NCI-H1417 treated with DMSO at 0.1 percent for 48 hours (cell line): ENCODE data around the gene CD109.

Experiments used
- DNase-seq: peaks from one replicate; lab custom pipeline; 2025; lab: John Stamatoyannopoulos, UW

The CD109 gene

DNA sequence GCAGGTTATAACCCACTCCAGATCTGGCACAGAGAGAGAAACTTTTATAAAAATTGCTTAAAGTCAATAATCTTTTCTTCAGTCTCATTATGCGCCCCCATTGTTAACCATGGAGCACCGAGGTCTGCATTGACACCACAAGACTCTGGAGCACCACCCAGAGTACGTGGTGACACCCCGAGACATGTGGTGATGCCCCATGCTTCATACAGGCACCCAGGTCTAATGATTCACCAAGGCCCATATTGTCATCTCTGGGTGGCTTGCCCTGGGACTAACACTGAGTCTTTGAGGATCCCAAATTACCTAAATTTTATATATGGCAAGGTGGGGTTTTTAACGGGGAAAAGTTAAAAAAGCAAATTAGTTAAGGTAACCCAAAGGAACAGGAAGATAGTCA is 31.1 kb downstream of the CD109 start:
- no peak for DNase-seq

DNA sequence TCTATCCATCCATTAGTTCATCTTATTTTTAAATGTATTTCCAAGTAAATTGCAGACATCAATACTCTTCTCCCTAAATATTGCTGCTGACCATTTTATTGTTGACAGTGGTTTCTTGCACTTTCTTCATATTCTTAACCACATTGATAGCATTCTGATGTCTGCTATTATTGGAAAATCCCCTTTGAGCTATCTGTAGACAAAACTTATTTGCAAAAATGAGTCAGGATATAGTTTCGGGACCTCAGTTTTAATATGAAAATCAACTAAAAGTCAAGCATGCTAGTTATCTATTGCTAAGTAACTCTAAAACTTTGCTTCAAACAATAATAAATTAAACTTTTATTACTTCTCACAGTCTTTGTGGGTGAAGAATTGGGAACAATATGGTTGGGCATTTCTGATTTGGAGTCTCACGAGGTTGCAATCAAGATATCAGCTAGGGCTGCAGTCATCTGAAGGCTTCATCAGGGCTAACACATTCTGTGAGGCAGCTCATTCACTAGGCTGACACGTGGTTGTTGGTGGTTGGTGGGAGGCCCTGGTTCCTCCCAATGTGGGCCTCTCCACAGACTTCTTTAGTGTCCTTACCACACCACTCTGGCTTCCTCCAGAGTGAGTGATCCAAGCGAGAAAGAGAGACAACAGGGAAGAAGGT is 32.7 kb downstream of the CD109 start:
- DNase-seq: no peak

DNA sequence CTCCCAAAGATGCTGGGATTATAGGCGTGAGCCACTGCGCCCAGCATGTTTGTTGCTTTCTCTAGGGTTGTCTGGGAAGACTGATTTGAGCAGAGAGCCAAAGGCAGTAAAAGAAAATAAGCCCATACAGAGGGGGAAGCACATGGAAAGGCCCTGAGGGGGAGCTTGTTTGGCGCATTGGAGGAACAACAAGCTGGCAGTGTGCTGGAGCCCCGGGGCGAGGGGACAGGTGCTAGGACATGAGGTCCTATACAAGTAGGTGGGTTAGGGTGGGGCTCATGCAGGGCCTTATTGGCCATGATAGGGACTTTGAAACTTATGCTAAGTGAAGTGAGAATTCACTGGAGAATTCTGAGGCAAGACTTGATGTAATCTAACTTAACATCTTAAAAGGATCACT is 35.3 kb downstream of the CD109 start:
- no peak for DNase-seq

DNA sequence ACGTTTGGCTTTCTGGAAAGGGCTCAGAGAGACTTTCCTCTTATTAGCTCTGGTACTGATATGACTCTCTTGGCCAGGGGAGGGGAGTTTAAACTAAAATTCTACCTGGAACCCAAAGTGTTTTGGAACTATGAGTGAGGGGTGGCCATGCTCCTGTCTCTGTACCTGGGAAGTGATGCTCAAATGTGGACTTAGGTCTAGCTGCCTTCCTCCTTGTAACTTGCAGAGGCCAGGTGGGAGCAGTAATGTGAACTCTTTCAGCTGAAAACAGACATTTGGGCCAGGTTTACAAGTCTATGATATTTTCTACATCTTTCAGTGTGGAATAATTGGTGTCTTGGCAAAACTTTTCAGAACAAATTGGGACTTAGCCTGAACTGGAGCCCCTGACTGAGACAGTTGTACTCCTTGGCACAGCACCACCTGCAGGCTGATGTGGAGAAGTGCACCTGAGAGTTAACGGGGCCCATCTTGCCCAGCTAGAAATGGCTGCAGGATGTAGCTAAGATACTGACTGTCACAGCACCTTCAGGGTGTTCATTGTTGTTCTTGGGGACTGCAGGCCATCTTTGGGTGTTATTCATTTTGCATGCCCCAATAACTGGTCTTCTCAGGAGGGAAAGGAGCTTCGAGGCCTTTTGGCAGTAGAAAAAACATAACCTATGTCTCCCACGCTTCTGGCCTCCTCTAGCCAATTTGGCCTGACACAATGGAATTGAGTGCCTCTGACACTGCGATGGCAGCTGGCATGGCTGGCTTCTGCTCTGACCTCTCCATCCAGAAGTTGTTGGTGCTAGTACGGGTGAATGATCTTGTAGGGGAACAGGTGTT is 37.1 kb downstream of the CD109 start:
- no peak for DNase-seq

DNA sequence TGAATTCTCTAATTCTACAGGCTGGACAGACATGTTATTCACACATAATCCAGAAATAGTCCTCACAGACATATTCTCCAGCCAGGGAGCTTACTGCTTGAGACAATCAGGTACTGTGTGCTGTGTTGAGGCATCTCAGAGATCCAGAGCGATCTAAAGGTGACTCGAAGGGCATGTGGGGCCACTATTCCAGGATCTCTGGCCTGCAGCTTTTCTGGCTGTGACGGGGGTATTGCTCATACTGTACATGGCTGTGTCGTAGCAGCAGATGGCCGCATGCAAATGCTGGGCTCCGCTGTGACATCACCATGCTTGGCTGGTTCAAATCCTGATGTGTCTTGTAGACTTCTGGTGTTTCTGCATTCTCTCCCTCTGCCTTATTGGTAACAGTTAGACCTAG is 37.8 kb downstream of the CD109 start:
- DNase-seq: no peak

DNA sequence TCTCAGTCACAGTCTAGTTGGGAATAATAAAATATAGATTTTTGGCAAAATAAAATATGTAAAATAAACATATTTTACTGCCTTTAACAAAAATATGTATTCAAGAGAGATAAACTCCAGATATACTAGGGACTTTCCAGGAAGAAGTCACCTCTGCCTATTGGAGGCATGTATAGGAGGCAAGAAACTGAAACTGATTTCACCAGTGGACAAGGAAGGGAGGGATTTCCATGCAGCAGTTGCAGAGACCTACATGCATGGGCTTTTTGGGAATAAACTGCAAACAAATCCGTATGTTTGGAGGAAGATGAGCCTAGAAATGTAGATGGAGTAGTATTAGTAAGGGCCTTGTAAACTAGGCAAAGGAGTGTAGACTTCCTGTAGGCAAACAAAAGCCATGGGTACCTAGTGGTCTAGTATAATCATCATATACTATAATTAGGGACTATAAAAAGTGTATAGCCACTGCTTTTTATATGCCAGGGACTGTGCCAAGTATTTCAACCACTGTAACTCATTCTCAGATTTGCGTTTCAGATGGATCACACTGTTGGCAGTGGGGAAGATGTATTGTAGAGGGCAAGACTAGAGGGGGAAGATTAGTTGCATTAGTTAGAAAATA is 38.9 kb downstream of the CD109 start:
- no peak for DNase-seq

DNA sequence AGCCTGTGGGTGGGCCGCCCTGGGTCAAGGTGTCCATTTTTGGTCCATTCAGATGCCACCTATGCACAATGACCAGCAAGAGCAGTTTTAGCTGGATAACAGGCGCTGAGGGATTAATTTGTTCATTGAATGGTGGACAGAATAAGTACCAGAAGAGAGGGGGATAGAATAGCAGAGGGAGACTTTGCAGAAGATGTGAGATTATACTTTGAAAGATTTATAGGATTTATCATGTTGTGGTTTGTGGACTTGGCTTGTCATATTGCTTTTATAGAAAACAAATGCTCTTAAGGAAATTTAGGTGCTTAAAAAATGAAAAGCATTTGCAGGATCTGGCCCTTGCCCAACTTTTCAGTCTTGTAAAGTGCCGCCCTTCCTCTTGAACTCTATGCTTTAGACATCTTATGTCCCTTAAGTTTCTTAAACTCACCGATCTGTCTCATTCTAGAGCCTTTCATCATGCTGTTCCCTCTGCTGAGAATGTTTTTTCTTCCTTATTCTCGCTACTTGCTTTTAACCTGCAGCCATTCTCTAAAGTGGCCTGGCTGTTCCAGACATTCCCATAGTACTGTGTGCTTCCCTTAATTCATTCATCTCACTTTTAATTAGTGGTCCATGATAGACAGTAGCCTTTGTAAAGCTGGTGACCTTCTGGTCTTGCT is 42.5 kb downstream of the CD109 start:
- DNase-seq: no peak

DNA sequence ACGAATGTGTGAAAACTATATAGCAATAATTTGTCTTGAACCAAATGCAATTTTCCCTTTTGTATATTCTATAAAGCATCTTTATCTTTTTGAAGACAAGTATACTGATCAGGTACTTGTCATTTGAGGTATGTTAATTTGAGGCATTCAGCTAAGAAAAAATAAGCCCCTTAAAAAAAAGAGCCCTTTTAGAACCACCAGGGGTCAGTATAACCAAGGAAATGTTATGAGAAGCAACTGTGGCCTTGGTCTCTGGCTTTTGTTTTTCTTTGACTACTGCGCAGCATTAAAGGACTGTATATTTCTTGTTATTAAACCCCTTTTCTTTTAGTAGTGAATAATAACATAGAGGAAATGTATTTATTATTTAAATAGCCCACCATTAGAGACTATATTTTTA is 43.1 kb downstream of the CD109 start:
- peak; percentile 13 for DNase-seq

DNA sequence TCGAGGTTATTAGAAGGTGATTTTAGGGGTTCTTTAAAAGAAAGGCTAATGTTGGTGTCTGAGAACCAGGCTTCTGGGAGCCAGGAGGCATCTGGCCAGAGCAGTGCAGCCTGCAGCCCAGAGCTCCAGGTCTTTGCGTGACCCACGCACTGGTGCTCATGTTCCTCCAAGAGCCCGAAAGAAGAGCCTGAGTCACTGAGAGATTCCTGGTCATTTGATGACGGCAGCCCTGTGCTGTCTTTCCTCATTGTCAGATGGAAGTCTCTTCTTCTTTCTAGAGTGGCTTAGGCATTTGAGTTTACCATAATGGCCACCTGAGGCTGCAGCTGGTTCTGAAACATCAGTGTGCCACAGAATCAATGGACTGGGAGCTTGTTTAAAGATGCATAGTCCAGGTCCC is 46.4 kb downstream of the CD109 start:
- no peak for DNase-seq

DNA sequence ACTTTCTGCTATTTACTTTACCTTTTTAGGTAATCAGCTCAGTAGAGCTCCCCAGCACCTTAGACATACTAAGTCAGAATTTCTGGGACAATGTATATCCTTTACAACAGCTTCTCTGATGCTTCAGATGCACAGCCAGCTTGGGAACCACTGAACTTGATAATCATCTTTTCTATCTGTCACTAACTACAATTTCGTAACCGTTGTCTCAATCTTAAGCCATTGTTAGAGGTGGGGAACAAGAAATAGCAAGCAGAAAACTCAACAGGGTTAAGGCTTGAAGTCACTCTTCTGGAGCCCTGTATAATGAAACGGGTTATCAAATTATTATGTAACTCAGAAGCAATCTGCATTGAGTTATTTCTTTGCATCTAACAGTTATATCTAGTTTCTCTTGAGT is 47.1 kb downstream of the CD109 start:
- no peak for DNase-seq

DNA sequence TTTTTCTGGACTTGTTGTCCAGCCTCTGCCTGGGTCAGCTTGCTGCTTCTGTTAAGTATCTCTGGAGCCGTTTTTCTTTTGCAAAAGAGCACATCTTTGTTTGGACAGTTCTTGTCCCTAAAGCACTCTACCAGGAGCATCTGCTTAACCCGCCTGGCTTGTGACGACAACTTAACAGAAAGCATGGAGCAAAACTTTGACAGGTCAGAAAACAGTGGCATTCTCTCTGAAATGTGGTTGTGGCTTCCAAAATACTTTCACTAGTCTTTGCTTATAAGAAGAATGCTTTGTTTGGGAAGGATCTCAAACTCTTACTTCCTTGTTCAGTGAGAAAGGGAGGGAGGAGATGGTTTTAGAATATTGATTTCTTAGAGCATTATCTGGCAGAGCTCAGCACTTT is 47.6 kb downstream of the CD109 start:
- no peak for DNase-seq

DNA sequence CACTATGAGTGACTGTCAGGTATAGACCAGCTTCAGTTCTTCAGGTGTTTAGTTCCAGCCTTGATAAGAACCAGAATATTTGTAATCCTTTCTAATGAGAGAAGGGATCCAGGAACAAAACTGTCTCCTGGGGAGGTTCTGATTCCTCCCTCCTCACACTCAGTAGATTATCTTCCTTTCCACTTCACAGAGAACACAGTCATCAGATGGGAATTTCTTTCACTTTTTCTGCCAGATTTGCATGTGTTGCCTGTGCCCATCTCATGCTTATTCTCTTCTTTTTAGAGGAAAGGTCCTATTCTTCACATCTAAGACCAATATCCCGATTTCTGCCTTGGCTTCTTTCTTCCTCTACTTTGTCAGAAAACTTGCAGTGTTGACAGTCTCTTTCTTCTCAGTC is 50.8 kb downstream of the CD109 start:
- no peak for DNase-seq

DNA sequence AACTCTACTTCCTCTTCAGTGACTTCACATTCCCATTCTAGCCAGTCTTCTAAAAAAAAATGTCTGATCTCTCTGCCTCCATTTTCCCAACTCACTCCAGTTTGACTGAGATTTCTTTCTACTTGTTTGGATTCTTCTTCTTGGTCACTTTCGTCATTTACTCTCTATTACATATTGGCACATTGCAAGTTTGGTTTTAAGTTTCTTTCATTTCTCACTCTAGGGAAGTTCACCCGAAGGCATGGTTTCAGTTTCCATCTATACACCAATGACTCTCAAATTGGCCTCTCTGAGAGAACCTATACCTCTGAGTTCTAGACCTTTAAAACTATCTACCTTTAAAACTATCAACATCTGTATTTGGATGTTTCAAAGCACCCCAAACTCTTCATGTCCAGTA is 51.3 kb downstream of the CD109 start:
- no peak for DNase-seq

DNA sequence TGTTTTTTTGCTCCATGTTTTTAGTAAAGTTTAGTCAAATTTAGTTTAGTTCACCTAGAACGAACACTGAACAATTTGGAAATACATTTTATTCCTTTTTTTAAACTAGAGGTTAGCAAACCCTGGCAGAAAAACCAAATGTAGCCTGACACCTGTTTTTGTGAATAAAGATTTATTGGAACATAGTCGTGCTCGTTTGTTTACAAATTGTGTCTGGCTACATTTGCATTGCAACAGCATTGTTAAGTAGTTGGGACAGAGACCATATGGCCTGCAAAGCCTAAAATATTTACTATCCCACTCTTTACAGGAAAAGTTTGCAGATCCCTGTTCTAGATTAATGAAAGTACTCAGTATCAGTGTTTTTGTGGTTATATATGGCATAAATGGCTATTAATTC is 56.9 kb downstream of the CD109 start:
- no peak for DNase-seq

DNA sequence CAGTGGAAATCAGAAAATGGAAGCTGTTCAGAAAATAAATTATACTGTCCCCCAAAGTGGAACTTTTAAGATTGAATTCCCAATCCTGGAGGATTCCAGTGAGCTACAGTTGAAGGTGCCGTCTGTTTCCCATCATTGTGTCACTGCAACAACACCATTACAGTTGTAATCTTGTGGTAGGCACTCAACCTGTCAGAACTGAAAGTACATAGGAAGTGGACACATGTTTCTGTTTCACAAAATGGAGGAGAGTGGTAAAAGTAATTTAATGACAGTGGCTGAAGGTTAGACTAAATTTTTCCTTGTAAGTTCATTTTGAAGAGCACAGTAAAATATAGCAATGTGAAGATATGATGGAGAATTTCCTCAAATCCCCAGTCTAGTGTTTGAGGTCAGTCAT is 70.0 kb downstream of the CD109 start:
- DNase-seq: no peak

DNA sequence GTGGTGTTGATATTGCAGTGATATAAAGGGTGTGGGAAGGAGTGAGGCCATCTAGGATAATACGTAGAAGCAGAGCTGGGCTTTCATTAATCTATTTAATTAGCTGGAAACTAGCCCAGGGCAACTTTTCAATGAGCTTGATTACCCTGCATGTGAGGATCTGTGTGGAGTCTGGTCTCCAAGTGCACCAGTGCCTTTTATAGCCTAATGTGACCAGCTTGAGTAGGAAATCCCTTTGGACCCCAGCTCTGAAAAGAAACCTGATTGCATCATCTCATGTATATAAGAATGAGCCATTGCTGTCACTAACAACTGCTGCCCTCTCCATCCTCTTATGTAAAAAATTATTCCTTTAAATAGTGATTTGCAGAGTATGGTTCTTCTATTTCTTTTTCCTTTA is 72.6 kb downstream of the CD109 start:
- no peak for DNase-seq

DNA sequence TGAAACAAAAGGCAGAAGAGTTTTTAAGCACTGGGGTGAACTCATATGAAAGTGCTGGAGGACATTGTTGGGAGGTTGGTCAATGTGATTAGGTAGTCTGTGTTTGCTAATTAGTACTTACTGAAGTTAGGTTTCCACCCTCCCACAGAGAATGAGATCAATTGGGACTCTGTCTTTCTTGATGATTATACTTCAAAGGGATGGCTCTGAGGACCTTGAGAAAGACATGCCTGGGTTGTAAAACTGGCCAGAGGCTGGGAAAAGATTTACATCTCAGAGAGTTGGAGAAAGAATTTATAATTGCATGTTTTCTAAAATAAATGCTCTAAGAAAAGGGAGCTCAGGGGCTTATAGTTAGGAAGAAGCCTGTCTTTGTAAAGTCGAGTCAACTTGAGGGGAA is 74.0 kb downstream of the CD109 start:
- no peak for DNase-seq

DNA sequence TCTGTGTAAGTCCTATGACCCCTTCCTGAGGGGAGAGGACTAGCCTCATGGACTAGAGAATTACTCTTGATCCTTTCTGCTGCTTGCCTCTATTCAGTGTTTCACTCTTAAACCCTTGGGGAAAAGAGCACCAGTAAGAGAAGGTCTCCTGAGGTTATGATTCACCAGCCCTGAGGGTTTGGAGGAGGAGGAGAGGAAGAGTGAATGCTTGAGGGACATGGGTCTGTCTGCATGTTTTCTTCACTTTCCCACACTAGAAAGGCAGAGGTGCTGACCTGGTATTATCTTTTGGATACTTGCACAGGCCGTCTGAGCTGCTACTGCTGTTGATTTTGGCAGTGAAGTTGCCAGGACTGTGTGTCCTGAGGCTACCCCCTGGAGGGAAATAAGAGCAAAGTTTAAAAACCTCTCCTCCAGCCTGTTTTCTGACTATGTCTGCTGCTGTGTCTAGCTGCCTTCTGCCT is 78.3 kb downstream of the CD109 start:
- DNase-seq: no peak

DNA sequence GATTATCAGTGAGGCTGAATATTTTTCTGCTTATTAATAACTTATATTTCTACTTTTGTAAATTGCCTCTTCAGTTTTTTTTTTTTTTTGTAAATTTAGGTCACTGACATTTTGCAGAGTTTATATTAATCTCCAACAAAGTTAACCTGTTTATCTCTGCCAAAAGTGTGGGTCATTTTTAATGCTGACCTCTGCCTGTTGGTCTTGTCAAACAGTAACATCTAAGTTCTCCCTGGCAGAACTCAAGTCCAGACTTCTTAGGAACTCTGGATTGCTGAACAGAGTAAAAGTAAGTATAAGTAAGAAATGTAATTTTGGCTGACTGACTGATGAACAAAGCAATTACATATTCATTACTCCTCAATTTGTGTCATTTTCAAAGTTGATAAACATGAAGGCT is 83.9 kb downstream of the CD109 start:
- DNase-seq: no peak

DNA sequence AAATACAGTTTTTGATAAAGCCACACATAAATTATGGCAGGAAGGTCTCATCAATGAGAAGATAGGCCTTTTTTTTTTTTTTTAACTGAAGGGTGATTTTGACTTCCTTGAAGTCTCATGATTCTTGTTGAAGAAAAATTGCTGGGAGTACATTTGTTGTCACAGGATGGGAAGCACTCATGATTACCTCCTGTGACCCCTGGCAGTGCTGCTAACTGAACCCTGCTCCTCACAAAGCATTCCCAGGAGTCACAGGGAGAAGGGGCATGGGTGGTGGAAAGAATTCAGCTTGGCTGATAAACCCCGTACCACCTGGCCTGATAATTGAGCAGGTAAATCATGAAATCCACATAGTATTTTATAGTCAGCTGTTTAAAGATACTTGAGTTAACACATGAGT is 86.9 kb downstream of the CD109 start:
- DNase-seq: no peak

DNA sequence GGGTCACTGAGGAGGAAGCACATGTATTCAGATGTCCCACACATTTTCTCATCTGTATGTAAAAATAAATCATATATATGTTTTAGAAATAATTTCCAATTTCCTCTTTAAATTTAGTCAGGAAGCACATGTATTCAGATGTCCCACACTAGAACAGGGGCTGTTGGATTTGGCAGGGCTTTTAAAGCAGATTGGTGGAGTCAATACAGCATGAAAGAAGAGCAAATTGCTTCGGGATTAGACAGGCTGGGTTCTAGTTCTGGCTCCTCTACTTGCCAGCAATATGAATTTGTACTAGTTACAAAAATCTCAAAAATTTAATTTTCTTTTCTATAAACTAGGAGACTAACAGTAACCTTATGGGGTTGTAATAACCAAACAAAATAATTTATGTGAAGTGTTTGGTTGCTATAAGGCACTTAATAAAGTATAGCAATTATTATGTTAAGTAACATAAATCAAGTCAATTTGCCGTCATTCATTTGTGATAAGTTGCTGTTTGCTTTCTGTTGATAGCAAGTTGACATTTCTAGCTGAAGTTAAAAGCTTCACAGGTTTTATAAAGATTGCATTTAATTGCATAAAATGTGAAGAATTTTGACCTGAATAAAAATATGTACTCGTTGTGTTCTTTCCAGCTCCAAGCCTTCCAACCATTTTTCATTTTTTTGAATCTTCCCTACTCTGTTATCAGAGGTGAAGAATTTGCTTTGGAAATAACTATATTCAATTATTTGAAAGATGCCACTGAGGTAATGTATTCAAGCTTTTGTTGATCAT is 88.9 kb downstream of the CD109 start:
- DNase-seq: no peak

DNA sequence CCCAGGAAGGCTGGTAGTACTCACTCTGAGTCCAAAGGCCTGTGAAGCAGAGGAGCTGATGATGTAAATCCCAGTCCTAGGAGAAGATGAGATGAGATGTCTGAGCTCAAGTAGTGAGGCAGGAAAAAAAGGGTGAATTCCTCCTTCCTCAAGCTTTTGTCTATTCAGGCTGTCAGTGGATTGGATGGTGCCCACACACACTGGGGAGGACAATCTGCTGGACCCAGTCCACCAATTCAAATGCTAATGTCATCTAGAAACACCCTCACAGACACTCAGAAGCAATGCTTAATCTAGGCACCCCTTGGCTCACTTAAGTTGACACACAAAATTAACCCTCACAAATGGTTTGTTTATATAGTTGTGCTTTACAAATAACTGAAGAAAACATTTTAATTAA is 94.6 kb downstream of the CD109 start:
- no peak for DNase-seq
